ENCODE measurements around the gene PPIP5K2.

The PPIP5K2 gene

GRCh38 chr5:103145196-103145595 lies 25.1 kb downstream of the PPIP5K2 start:
- Histone ChIP-seq H3K9me3 (replicated peaks; ENCODE audit: insufficient read depth, low read length) (no peaks in the 10 kb centered on the region), H3F3A (ENCODE audit: insufficient read depth, low read length) (no peaks in the 10 kb centered on the region), H4K20me1 (ENCODE audit: insufficient read depth, low read length) (no peaks in the 10 kb centered on the region), H3K9ac (ENCODE audit: low read length) (no peak overlapping the region), H3K9me2 (replicated peaks; ENCODE audit: insufficient read depth, low read length) (no peaks in the 10 kb centered on the region), H2AFZ (ENCODE audit: low read length) (no peak overlapping the region), H3K36me3 (replicated peaks; ENCODE audit: insufficient read depth, low read length) (no peaks in the 10 kb centered on the region), H3K27me3 (replicated peaks; ENCODE audit: insufficient read depth, low read length) (no peaks in the 10 kb centered on the region), H3K27ac (ENCODE audit: low read length) (no peak overlapping the region), H3K4me3 (ENCODE audit: low read length) (no peak overlapping the region), H3K4me2 (ENCODE audit: low read depth, low read length) (no peak overlapping the region), H3K4me1 (ENCODE audit: low read length) (no peaks in the 10 kb centered on the region), H3K79me2 (ENCODE audit: low read length) (no peaks in the 10 kb centered on the region)
- DNase-seq: no peak
- TF ChIP-seq EZH2phosphoT487 (IDR thresholded peaks at IDR 0.05; ENCODE audit: low read length) (no peak), CTCF (IDR thresholded peaks at IDR 0.05; ENCODE audit: low read length) (no peak), EZH2 (optimal IDR thresholded peaks at IDR 0.05; ENCODE audit: low read depth, low read length) (no peak)

DNA sequence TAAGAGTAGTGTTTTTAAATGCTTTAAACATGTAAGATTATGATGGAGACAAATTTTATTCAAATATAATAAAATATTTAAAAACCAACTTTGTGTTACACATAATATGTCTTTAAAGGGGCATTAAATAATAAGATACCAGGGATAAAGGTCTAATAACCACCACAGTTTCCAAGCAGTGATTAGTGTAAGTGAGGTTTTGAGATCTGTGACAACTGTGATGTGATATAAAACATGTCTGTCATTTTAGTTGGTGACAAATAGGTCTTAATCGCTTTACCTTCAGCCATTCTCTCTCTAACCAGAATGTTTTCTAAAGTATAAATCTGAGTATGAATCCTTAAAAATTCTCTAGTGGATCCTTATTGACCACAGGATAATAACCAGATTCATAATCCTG lies 28.1 kb downstream of the PPIP5K2 start:
- Histone ChIP-seq H3K4me2 (ENCODE audit: low read depth, low read length) (no peak overlapping the region), H3K4me3 (ENCODE audit: low read length) (no peak overlapping the region)

GRCh38 chr5:103151156-103151555 lies 31.1 kb downstream of the PPIP5K2 start:
- H3K9ac ChIP-seq (ENCODE audit: low read length): no peak overlapping the region
- no peak overlapping the region for H2AFZ ChIP-seq (ENCODE audit: low read length)
- no peak overlapping the region for H3K4me3 ChIP-seq (ENCODE audit: low read length)
- no peaks in the 10 kb centered on the region for H3K9me2 ChIP-seq (replicated peaks; ENCODE audit: insufficient read depth, low read length)
- H3F3A ChIP-seq (ENCODE audit: insufficient read depth, low read length): no peaks in the 10 kb centered on the region
- TF ChIP-seq EZH2phosphoT487 (IDR thresholded peaks at IDR 0.05; ENCODE audit: low read length) (no peak), EZH2 (optimal IDR thresholded peaks at IDR 0.05; ENCODE audit: low read depth, low read length) (no peak), CTCF (IDR thresholded peaks at IDR 0.05; ENCODE audit: low read length) (no peak)
- no peaks in the 10 kb centered on the region for H3K4me1 ChIP-seq (ENCODE audit: low read length)
- H4K20me1 ChIP-seq (ENCODE audit: insufficient read depth, low read length): no peaks in the 10 kb centered on the region
- H3K4me2 ChIP-seq (ENCODE audit: low read depth, low read length): no peak overlapping the region
- DNase-seq: no peak
- H3K36me3 ChIP-seq (replicated peaks; ENCODE audit: insufficient read depth, low read length): no peaks in the 10 kb centered on the region; the same call in 1 of the 2 replicates
- H3K9me3 ChIP-seq (replicated peaks; ENCODE audit: insufficient read depth, low read length): no peaks in the 10 kb centered on the region
- H3K79me2 ChIP-seq (ENCODE audit: low read length): no peaks in the 10 kb centered on the region
- no peaks in the 10 kb centered on the region for H3K27me3 ChIP-seq (replicated peaks; ENCODE audit: insufficient read depth, low read length)
- H3K27ac ChIP-seq (ENCODE audit: low read length): no peak overlapping the region

More for the DNA sequence above, 28.1 kb downstream of the PPIP5K2 start:
- Histone ChIP-seq H3K79me2 (ENCODE audit: low read length) (no peaks in the 10 kb centered on the region), H3K9me3 (replicated peaks; ENCODE audit: insufficient read depth, low read length) (no peaks in the 10 kb centered on the region), H3F3A (ENCODE audit: insufficient read depth, low read length) (no peaks in the 10 kb centered on the region), H3K9me2 (replicated peaks; ENCODE audit: insufficient read depth, low read length) (no peaks in the 10 kb centered on the region), H4K20me1 (ENCODE audit: insufficient read depth, low read length) (no peaks in the 10 kb centered on the region), H3K36me3 (replicated peaks; ENCODE audit: insufficient read depth, low read length) (no peaks in the 10 kb centered on the region), H2AFZ (ENCODE audit: low read length) (no peak overlapping the region), H3K27me3 (replicated peaks; ENCODE audit: insufficient read depth, low read length) (no peaks in the 10 kb centered on the region), H3K27ac (ENCODE audit: low read length) (no peak overlapping the region), H3K9ac (ENCODE audit: low read length) (no peak overlapping the region), H3K4me1 (ENCODE audit: low read length) (no peaks in the 10 kb centered on the region)
- DNase-seq: no peak
- TF ChIP-seq CTCF (IDR thresholded peaks at IDR 0.05; ENCODE audit: low read length) (no peak), EZH2 (optimal IDR thresholded peaks at IDR 0.05; ENCODE audit: low read depth, low read length) (no peak), EZH2phosphoT487 (IDR thresholded peaks at IDR 0.05; ENCODE audit: low read length) (no peak)
